ENCODE data around the gene HMGCL.

- no peak for TF ChIP-seq CTCF (IDR thresholded peaks at IDR 0.05)
- no peak for TF ChIP-seq ZFX (IDR thresholded peaks at IDR 0.05; ENCODE audit: borderline replicate concordance)
These were observed 8.9 kb downstream of the HMGCL start for GRCh38 chr1:23816361-23816760.
